Left ventricle myocardium inferior (tissue), 1 donor: ENCODE results near the gene MESP2. TPM values are rescaled to one million over a fixed set of nuclear protein-coding genes. Genes with fewer than 3 reads are reported as not detected.

Experiments
- DNase-seq: peaks from one replicate; pipeline ENCODE4 v3.0.0-alpha.2; 2020
- H3K27ac ChIP-seq: fragments of 200-600 bp; replicated peaks from 2 replicates; pipeline ENCODE4 v1.8.0; 2021
- H3K27me3 ChIP-seq: fragments of 200-600 bp; 2 replicates; pipeline ENCODE4 v1.8.0; 2021; ENCODE audit warnings: low read depth
- H3K36me3 ChIP-seq: fragments of 200-600 bp; 2 replicates; pipeline ENCODE4 v1.8.0; 2021
- H3K4me1 ChIP-seq: fragments of 200-600 bp; 2 replicates; pipeline ENCODE4 v1.8.0; 2021
- H3K4me3 ChIP-seq: fragments of 200-600 bp; 2 replicates; pipeline ENCODE4 v1.8.0; 2021; ENCODE audit warnings: mild to moderate bottlenecking, moderate library complexity
- H3K9me3 ChIP-seq: fragments of 200-600 bp; replicated peaks from 2 replicates; pipeline ENCODE4 v1.8.0; 2021
- CTCF ChIP-seq: fragments of 200-600 bp; IDR thresholded peaks from 2 replicates; pipeline ENCODE4 v1.8.0; 2021; ENCODE audit warnings: antibody characterized with exemption, mild to moderate bottlenecking, borderline replicate concordance
- intact Hi-C: fragments of 100-400 bp; cut with micrococcal nuclease; formaldehyde crosslinking; loops from one replicate; pipeline ENCODE4 v1.11.0; 2022
- total RNA-seq: library from RNA; stranded (reverse); fragmentation: NEBNext Ultra II Directional; extraction: Animal tissue kit (Norgen Biotek cat#: 25700); gene quantifications from one replicate; pipeline ENCODE4 v1.2.1, GENCODE V29; 2021
- donor health status: DM: no; HTN: yes; CAD: no; lungs with severe emphysema.

Gene MESP2
- total RNA-seq, 1 donor from 2014 or later: 0.27 TPM

GRCh38 chr15:89769366-89769765 lies 6.8 kb upstream of the MESP2 start:
- intact Hi-C loops: no loop called here
- H3K27ac ChIP-seq: no peak overlapping the region
- no peak for DNase-seq
- TF ChIP-seq CTCF: no peak
- H3K27me3 ChIP-seq: no peaks in the 10 kb centered on the region
- H3K4me1 ChIP-seq: peaks cover 26% of the 10 kb centered on the region
- no peaks in the 10 kb centered on the region for H3K36me3 ChIP-seq
- H3K9me3 ChIP-seq: no peaks in the 10 kb centered on the region
- H3K4me3 ChIP-seq: no peak overlapping the region

- Histone ChIP-seq H3K4me3 (no peak overlapping the region), H3K9me3 (no peaks in the 10 kb centered on the region), H3K27ac (no peak overlapping the region), H3K36me3 (no peaks in the 10 kb centered on the region), H3K4me1 (peaks cover 26% of the 10 kb centered on the region), H3K27me3 (no peaks in the 10 kb centered on the region)
- no peak for TF ChIP-seq CTCF
- intact Hi-C loops: no loop called here
- DNase-seq: no peak
These were observed 6.1 kb upstream of the MESP2 start for GRCh38 chr15:89770041-89770440.

GRCh38 chr15:89772932-89773583 lies 3.1 kb upstream of the MESP2 start:
- DNase-seq: no peak
- TF ChIP-seq CTCF: no peak
- intact Hi-C loops: no loop called here

GRCh38 chr15:89774492-89774891 lies 1.6 kb upstream of the MESP2 start:
- peaks cover 15% of the 10 kb centered on the region for H3K4me1 ChIP-seq
- no peak for DNase-seq
- H3K36me3 ChIP-seq: no peaks in the 10 kb centered on the region
- H3K9me3 ChIP-seq: no peaks in the 10 kb centered on the region
- no peak for TF ChIP-seq CTCF
- no peaks in the 10 kb centered on the region for H3K27me3 ChIP-seq
- intact Hi-C loops: no loop called here
- H3K27ac ChIP-seq: no peak overlapping the region
- no peak overlapping the region for H3K4me3 ChIP-seq

More at GRCh38 chr15:89772932-89773583, 3.1 kb upstream of the MESP2 start:
- Histone ChIP-seq H3K4me3 (no peak overlapping the region), H3K4me1 (peaks cover 19% of the 10 kb centered on the region), H3K9me3 (no peaks in the 10 kb centered on the region), H3K27ac (no peak overlapping the region), H3K27me3 (no peaks in the 10 kb centered on the region), H3K36me3 (no peaks in the 10 kb centered on the region)

- DNase-seq: no peak
- Histone ChIP-seq H3K4me1 (peaks cover 15% of the 10 kb centered on the region), H3K4me3 (peak overlapping the region; percentile 66), H3K27me3 (no peaks in the 10 kb centered on the region), H3K9me3 (no peaks in the 10 kb centered on the region), H3K27ac (peak overlapping the region; percentile 58), H3K36me3 (no peaks in the 10 kb centered on the region)
- no peak for TF ChIP-seq CTCF
- intact Hi-C loops: no loop called here
These were observed 317 bp upstream of the MESP2 start for GRCh38 chr15:89775815-89776214.
